A673 (cell line): ENCODE measurements around the gene CHORDC1.

Experiments used
- CTCF ChIP-seq: fragments of 300-800, 200-600 bp; sonication (generic); conservative IDR thresholded peaks from 2 replicates; pipeline ENCODE4 v1.5.1; 2017; ENCODE audit warnings: low read depth, mild to moderate bottlenecking, antibody characterized with exemption, low read length, moderate library complexity, mixed read lengths
- EZH2 ChIP-seq: fragments of 200-600 bp; sonication (generic); IDR thresholded peaks from 2 replicates; pipeline ENCODE4 v1.6.1; 2017; ENCODE audit warnings: borderline replicate concordance, low read depth, mild to moderate bottlenecking, mixed read lengths, antibody characterized with exemption, low read length; ENCODE audit not compliant: poor library complexity, severe bottlenecking

GRCh38 chr11:90213322-90213721, 9.5 kb downstream of the CHORDC1 start:
- TF ChIP-seq EZH2 (no peak), CTCF (no peak)
